PC-3 (cell line): ENCODE results near the gene KLHDC8B. TPM values are rescaled to one million over a fixed set of nuclear protein-coding genes. Genes with fewer than 3 reads are reported as not detected.

ENCODE experiments used
- ATAC-seq: fragments of 200-7000 bp; cut with Tn5 transposase; 2 replicates; pipeline ENCODE4 v1.9.1; 2020; ENCODE audit warnings: mild to moderate bottlenecking, moderate library complexity
- BruUV-seq: library from RNA; stranded (reverse); fragments of 400-500 nt; replicated peaks from 2 replicates; lab custom pipeline; 2021; lab: Mats Ljungman, UMichigan
- CTCF ChIA-PET: fragments of 300-600 bp; sonication (Branson Sonifier 250); formaldehyde crosslinking; loops from one replicate; lab custom pipeline; 2022; ENCODE audit warnings: antibody characterized with exemption; lab: Charles Lee
- POLR2A ChIA-PET: fragments of 300-600 bp; sonication (Branson Sonifier 250); formaldehyde crosslinking; loops from one replicate; lab custom pipeline; 2022; ENCODE audit warnings: antibody characterized with exemption; ENCODE audit not compliant: unreplicated experiment; lab: Charles Lee
- DNase-seq: peaks from one replicate; pipeline ENCODE4 v3.0.0-alpha.2; 2015
- H2AFZ ChIP-seq: fragments of 300-600 bp; sonication (generic); 2 replicates; pipeline ENCODE4 v1.6.0; 2016; ENCODE audit warnings: antibody characterized with exemption, low read length
- H3F3A ChIP-seq: fragments of 300-600 bp; sonication (generic); one replicate; pipeline ENCODE4 v1.6.0; 2017; ENCODE audit warnings: antibody characterized with exemption, low read length, control low read depth, mild to moderate bottlenecking; ENCODE audit not compliant: unreplicated experiment
- H3K27ac ChIP-seq: fragments of 300-600 bp; sonication (generic); 2 replicates; pipeline ENCODE4 v1.5.1; 2016; ENCODE audit warnings: mild to moderate bottlenecking, low read length
- H3K27me3 ChIP-seq: fragments of 300-600 bp; sonication (generic); 2 replicates; pipeline ENCODE4 v1.6.1; 2016; ENCODE audit warnings: low read length, mixed read lengths
- H3K36me3 ChIP-seq: fragments of 300-600 bp; sonication (generic); 2 replicates; pipeline ENCODE4 v1.6.1; 2016; ENCODE audit warnings: low read depth, mixed run types, low read length, mixed read lengths
- H3K4me1 ChIP-seq: fragments of 300-600 bp; sonication (generic); 2 replicates; pipeline ENCODE4 v1.5.1; 2016; ENCODE audit warnings: low read length; ENCODE audit not compliant: insufficient read depth
- H3K4me2 ChIP-seq: fragments of 300-600 bp; sonication (generic); 2 replicates; pipeline ENCODE4 v1.6.0; 2016; ENCODE audit warnings: low read length
- H3K4me3 ChIP-seq: fragments of 300-600 bp; sonication (generic); 2 replicates; pipeline ENCODE4 v1.5.1; 2016; ENCODE audit warnings: mild to moderate bottlenecking, low read length, mixed read lengths
- H3K79me2 ChIP-seq: fragments of 300-600 bp; sonication (generic); 2 replicates; pipeline ENCODE4 v1.6.1; 2017; ENCODE audit warnings: low read length, mixed read lengths
- H3K9ac ChIP-seq: fragments of 300-600 bp; sonication (generic); 2 replicates; pipeline ENCODE4 v1.6.0; 2016; ENCODE audit warnings: mild to moderate bottlenecking, low read length
- H3K9me2 ChIP-seq: fragments of 300-600 bp; sonication (generic); replicated peaks from 2 replicates; pipeline ENCODE4 v1.6.1; 2016; ENCODE audit warnings: mixed run types, low read length, mixed read lengths
- H3K9me3 ChIP-seq: fragments of 300-600 bp; sonication (generic); 2 replicates; pipeline ENCODE4 v1.6.1; 2016; ENCODE audit warnings: low read length, mixed read lengths
- H4K20me1 ChIP-seq: fragments of 300-600 bp; sonication (generic); 2 replicates; pipeline ENCODE4 v1.6.1; 2016; ENCODE audit warnings: low read length, mixed read lengths
- EZH2 ChIP-seq: fragments of 300-600 bp; sonication (generic); IDR thresholded peaks from one replicate; pipeline ENCODE4 v1.6.1; 2017; ENCODE audit warnings: antibody characterized with exemption, mild to moderate bottlenecking, low read length; ENCODE audit not compliant: unreplicated experiment
- EZH2phosphoT487 ChIP-seq: fragments of 300-600 bp; sonication (generic); IDR thresholded peaks from 2 replicates; pipeline ENCODE4 v1.6.1; 2018; ENCODE audit warnings: mild to moderate bottlenecking, antibody characterized with exemption, low read length, borderline replicate concordance
- intact Hi-C: fragments of 100-400 bp; cut with micrococcal nuclease; formaldehyde crosslinking; loops from 2 replicates; pipeline ENCODE4 v1.9.0; 2023
- total RNA-seq: library from RNA; depleted of rRNA; stranded (reverse); fragments of >200 nt; gene quantifications from 2 replicates; pipeline ENCODE4 v1.2.3, GENCODE V29; 2014
- TF ChIP-seq, protein P1 (sequence below): fragments of 300-600 bp; sonication (generic); conservative IDR thresholded peaks from 2 replicates; pipeline ENCODE4 v1.5.1; 2017; ENCODE audit warnings: antibody characterized with exemption, low read depth, mild to moderate bottlenecking, low read length

The KLHDC8B gene
- total RNA-seq, 1 experiment from 2014 or later: 34.4 TPM

DNA sequence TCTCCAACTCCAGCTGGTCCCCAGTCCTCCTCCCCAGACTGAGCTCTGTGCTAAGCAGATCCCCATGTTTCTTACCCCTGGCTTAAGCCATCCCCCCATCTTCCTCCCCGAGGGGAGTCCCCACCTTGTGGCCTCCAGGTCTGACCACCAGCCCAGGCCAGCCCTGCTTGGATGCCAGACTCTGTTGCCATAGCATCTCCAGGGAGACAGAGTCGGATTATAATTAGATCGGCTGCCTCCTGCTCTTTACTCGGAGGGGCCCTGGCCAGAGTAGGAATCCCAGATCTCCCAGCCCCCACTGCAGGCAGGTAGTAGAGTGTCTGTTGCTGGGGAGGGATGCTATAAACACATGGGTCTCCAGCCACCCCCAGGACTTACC is 2.4 kb downstream of the KLHDC8B start:
- intact Hi-C loops: loop anchor here (5.0 kb wide), 1 partner anchor 169 kb away; the partner anchor contains the start of gene USP4
- TF ChIP-seq EZH2 (no peak), EZH2phosphoT487 (no peak)
- TF ChIP-seq, protein P1, sequence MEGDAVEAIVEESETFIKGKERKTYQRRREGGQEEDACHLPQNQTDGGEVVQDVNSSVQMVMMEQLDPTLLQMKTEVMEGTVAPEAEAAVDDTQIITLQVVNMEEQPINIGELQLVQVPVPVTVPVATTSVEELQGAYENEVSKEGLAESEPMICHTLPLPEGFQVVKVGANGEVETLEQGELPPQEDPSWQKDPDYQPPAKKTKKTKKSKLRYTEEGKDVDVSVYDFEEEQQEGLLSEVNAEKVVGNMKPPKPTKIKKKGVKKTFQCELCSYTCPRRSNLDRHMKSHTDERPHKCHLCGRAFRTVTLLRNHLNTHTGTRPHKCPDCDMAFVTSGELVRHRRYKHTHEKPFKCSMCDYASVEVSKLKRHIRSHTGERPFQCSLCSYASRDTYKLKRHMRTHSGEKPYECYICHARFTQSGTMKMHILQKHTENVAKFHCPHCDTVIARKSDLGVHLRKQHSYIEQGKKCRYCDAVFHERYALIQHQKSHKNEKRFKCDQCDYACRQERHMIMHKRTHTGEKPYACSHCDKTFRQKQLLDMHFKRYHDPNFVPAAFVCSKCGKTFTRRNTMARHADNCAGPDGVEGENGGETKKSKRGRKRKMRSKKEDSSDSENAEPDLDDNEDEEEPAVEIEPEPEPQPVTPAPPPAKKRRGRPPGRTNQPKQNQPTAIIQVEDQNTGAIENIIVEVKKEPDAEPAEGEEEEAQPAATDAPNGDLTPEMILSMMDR: no peak
- no peaks in the 10 kb centered on the region for H4K20me1 ChIP-seq
- H3K4me1 ChIP-seq: peaks cover 13% of the 10 kb centered on the region; the same call in 1 of the 2 replicates
- ChIA-PET POLR2A (interaction anchor here (0.5 kb wide), 2 partner anchors 177 to 238 kb away, joined by 4 to 31 read pairs; partner anchors contain the start of gene RHOA), CTCF (interaction anchor here (0.6 kb wide), 1 partner anchor 22 kb away, joined by 4 read pairs; no protein-coding TSS in a partner anchor)
- no peaks in the 10 kb centered on the region for H3K79me2 ChIP-seq
- no peak overlapping the region for H3K9ac ChIP-seq
- no peak overlapping the region for H2AFZ ChIP-seq
- no peak overlapping the region for H3K4me3 ChIP-seq
- DNase-seq (no peak), ATAC-seq (no peak)
- H3K4me2 ChIP-seq: no peak overlapping the region
- no TSS peak for BruUV-seq
- no peak overlapping the region for H3K27ac ChIP-seq
- no peaks in the 10 kb centered on the region for H3F3A ChIP-seq
- H3K36me3 ChIP-seq: no peaks in the 10 kb centered on the region
- no peaks in the 10 kb centered on the region for H3K27me3 ChIP-seq
- H3K9me3 ChIP-seq: no peaks in the 10 kb centered on the region
- no peaks in the 10 kb centered on the region for H3K9me2 ChIP-seq

DNA sequence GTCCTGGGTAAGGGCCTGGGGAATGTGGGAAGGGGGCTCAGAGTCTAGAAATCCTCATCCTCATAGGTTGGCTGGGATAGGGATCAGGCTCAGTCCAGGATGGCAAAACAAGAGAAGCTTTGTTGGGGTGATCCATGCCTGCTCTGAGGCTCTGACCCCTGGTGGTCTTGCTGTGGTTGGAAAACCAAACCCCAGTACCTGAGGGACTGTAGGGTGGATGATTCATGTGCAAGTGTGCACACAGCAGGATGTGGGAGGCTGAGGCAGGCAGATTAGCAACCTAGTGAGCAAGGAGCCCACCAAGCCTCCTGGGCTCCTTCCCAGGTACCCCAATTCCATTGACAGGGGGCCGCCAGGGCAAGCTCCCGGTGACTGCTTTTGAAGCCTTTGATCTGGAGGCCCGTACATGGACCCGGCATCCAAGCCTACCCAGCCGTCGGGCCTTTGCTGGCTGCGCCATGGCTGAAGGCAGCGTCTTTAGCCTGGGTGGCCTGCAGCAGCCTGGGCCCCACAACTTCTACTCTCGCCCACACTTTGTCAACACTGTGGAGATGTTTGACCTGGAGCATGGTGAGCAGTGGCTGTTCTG is 3.1 kb downstream of the KLHDC8B start:
- H3K79me2 ChIP-seq: no peaks in the 10 kb centered on the region
- H2AFZ ChIP-seq: no peak overlapping the region
- TF ChIP-seq, protein P1: no peak
- TF ChIP-seq EZH2phosphoT487: no peak
- TF ChIP-seq EZH2: no peak
- intact Hi-C loops: loop anchor here (5.0 kb wide), 1 partner anchor 168 kb away; the partner anchor contains the start of gene USP4
- no peaks in the 10 kb centered on the region for H3K36me3 ChIP-seq
- H3K9me2 ChIP-seq: no peaks in the 10 kb centered on the region
- DNase-seq: no peak
- H4K20me1 ChIP-seq: no peaks in the 10 kb centered on the region
- no peak overlapping the region for H3K27ac ChIP-seq
- no TSS peak for BruUV-seq
- no peaks in the 10 kb centered on the region for H3F3A ChIP-seq
- no peak overlapping the region for H3K9ac ChIP-seq
- peaks cover 13% of the 10 kb centered on the region; the same call in 1 of the 2 replicates for H3K4me1 ChIP-seq
- H3K27me3 ChIP-seq: no peaks in the 10 kb centered on the region
- ChIA-PET CTCF (no interaction called here), POLR2A (no interaction called here)
- no peak overlapping the region for H3K4me3 ChIP-seq
- H3K9me3 ChIP-seq: no peaks in the 10 kb centered on the region
- ATAC-seq: no peak
- H3K4me2 ChIP-seq: no peak overlapping the region

DNA sequence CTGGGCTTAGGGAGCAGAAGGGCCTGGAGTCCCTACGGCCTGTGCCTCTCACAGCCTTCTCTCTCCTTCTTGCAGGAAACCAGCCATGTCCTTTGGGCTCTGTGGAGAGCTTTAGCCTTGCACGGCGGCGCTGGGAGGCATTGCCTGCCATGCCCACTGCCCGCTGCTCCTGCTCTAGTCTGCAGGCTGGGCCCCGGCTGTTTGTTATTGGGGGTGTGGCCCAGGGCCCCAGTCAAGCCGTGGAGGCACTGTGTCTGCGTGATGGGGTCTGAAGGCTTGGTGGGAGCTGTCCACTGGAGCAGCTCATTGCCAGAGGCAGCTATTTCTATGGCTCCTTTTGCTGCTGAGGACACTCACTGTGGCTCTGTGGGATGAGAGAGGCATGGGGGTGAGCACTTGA is 4.1 kb downstream of the KLHDC8B start:
- intact Hi-C loops: no loop called here
- no TSS peak for BruUV-seq
- Histone ChIP-seq H3K27ac (no peak overlapping the region), H3K9ac (no peak overlapping the region), H3K79me2 (no peaks in the 10 kb centered on the region), H3K4me1 (peaks cover 11% of the 10 kb centered on the region; the same call in 1 of the 2 replicates), H3K27me3 (no peaks in the 10 kb centered on the region), H3K36me3 (no peaks in the 10 kb centered on the region), H3F3A (no peaks in the 10 kb centered on the region), H4K20me1 (no peaks in the 10 kb centered on the region), H3K4me2 (no peak overlapping the region), H3K4me3 (no peak overlapping the region), H2AFZ (no peak overlapping the region), H3K9me3 (no peaks in the 10 kb centered on the region), H3K9me2 (no peaks in the 10 kb centered on the region)
- no peak for DNase-seq
- POLR2A ChIA-PET: no interaction called here
- CTCF ChIA-PET: no interaction called here
- ATAC-seq: no peak
- TF ChIP-seq EZH2: no peak
